HepG2 (cell line): ENCODE results near the gene GRIK4. TPM values are rescaled to one million over a fixed set of nuclear protein-coding genes. Genes with fewer than 3 reads are reported as not detected.

Source experiments
- CEBPG ChIP-seq: IDR thresholded peaks from 2 replicates; pipeline ENCODE4 v1.6.1; 2016
- ELF4 ChIP-seq: sonication (generic); formaldehyde crosslinking; IDR thresholded peaks from 2 replicates; pipeline ENCODE4 v1.5.0; 2020; ENCODE audit warnings: missing genetic modification reagents, mild to moderate bottlenecking, moderate library complexity, borderline replicate concordance
- ESRRA ChIP-seq: sonication (generic); formaldehyde crosslinking; IDR thresholded peaks from 2 replicates; pipeline ENCODE4 v1.5.1; 2020; ENCODE audit warnings: mild to moderate bottlenecking, low read depth, missing genetic modification reagents
- HDAC2 ChIP-seq: sonication (generic); formaldehyde crosslinking; IDR thresholded peaks from 2 replicates; pipeline ENCODE4 v1.4.0; 2020; ENCODE audit warnings: missing genetic modification reagents
- IRF2 ChIP-seq: IDR thresholded peaks from 2 replicates; pipeline ENCODE4 v1.6.1; 2018; ENCODE audit warnings: missing genetic modification reagents, missing compliant biosample characterization
- PHF21A ChIP-seq: sonication (generic); formaldehyde crosslinking; IDR thresholded peaks from 2 replicates; pipeline ENCODE4 v1.5.0; 2020; ENCODE audit warnings: mild to moderate bottlenecking, missing genetic modification reagents
- PRPF4 ChIP-seq: fragments of 200-400 bp; formaldehyde crosslinking; IDR thresholded peaks from 2 replicates; pipeline ENCODE4 v1.6.1; 2016; ENCODE audit warnings: low read length, low read depth; ENCODE audit not compliant: poor library complexity, severe bottlenecking
- RAD51 ChIP-seq: fragments of 450-650 bp; IDR thresholded peaks from 2 replicates; pipeline ENCODE4 v1.6.1; 2016; ENCODE audit warnings: borderline replicate concordance
- RFXAP ChIP-seq: sonication (generic); formaldehyde crosslinking; IDR thresholded peaks from 2 replicates; pipeline ENCODE4 v1.4.0; 2020; ENCODE audit warnings: missing genetic modification reagents, borderline replicate concordance
- ZFX ChIP-seq: sonication (generic); formaldehyde crosslinking; IDR thresholded peaks from 2 replicates; pipeline ENCODE4 v1.4.0; 2020; ENCODE audit warnings: mild to moderate bottlenecking, low read depth, missing genetic modification reagents, moderate library complexity
- ZKSCAN5 ChIP-seq: sonication (generic); formaldehyde crosslinking; IDR thresholded peaks from 2 replicates; pipeline ENCODE4 v1.5.1; 2020; ENCODE audit warnings: mild to moderate bottlenecking, missing genetic modification reagents
- ZNF207 ChIP-seq: fragments of 450-650 bp; IDR thresholded peaks from 2 replicates; pipeline ENCODE4 v1.6.1; 2016; ENCODE audit warnings: antibody characterized with exemption, borderline replicate concordance
- ZNF3 ChIP-seq: IDR thresholded peaks from 2 replicates; pipeline ENCODE4 v1.7.0; 2017; ENCODE audit warnings: inconsistent platforms
- ZNF496 ChIP-seq: sonication (generic); formaldehyde crosslinking; IDR thresholded peaks from 2 replicates; pipeline ENCODE4 v1.8.1; 2023; ENCODE audit warnings: mild to moderate bottlenecking, moderate library complexity, missing genetic modification reagents; ENCODE audit not compliant: insufficient replicate concordance
- ZNF615 ChIP-seq: sonication (generic); formaldehyde crosslinking; IDR thresholded peaks from 2 replicates; pipeline ENCODE4 v1.5.0; 2020; ENCODE audit warnings: mild to moderate bottlenecking, missing genetic modification reagents, borderline replicate concordance
- ZNF746 ChIP-seq: sonication (generic); formaldehyde crosslinking; IDR thresholded peaks from 2 replicates; pipeline ENCODE4 v1.8.0; 2022; ENCODE audit warnings: mild to moderate bottlenecking, missing genetic modification reagents
- ZNF782 ChIP-seq: sonication (generic); formaldehyde crosslinking; IDR thresholded peaks from 2 replicates; pipeline ENCODE4 v1.4.0; 2020; ENCODE audit warnings: missing genetic modification reagents, mild to moderate bottlenecking, borderline replicate concordance
- polyA plus RNA-seq, 8 experiments: library from polyadenylated mRNA; depleted of rRNA in 3 of 8; stranded (reverse) in 7 of 8; unstranded in 1 of 8; fragments of >200 nt; fragmentation: Illumina TruSeq in 4 of 8; extraction: Trizol in 4 of 8; gene quantifications; 2 replicates each; pipeline versions ENCODE4 v1.2.1 to v1.2.3, GENCODE V29; 2011 to 2016; ENCODE audit warnings: low read depth in 4 of 8, missing spikeins in 1 of 8, mixed read lengths in 1 of 8; ENCODE audit not compliant: insufficient read depth in 1 of 8
- total RNA-seq, 5 experiments: library from RNA; depleted of rRNA; stranded (reverse); fragments of >200 nt; fragmentation: Illumina TruSeq; extraction: Trizol; gene quantifications; 2 replicates each; pipeline ENCODE4 v1.2.3, GENCODE V29; 2016; ENCODE audit warnings: low read depth in 1 of 5
- TF ChIP-seq, protein P1 (sequence below): sonication (generic); formaldehyde crosslinking; IDR thresholded peaks from 2 replicates; pipeline ENCODE4 v1.4.0; 2020; ENCODE audit warnings: missing genetic modification reagents
- TF ChIP-seq, protein P2 (sequence below): sonication (generic); formaldehyde crosslinking; IDR thresholded peaks from 2 replicates; pipeline ENCODE4 v1.4.0; 2020; ENCODE audit warnings: mild to moderate bottlenecking, missing genetic modification reagents
- TF ChIP-seq, protein P3 (sequence below): sonication (generic); formaldehyde crosslinking; IDR thresholded peaks from 2 replicates; pipeline ENCODE4 v1.9.0; 2021; ENCODE audit warnings: missing genetic modification reagents, borderline replicate concordance
- TF ChIP-seq, protein P4 (sequence below): sonication (generic); formaldehyde crosslinking; conservative IDR thresholded peaks from 2 replicates; pipeline ENCODE4 v1.8.0; 2022; ENCODE audit warnings: missing genetic modification reagents
- TF ChIP-seq, protein P5 (sequence below): sonication (generic); formaldehyde crosslinking; IDR thresholded peaks from 2 replicates; pipeline ENCODE4 v1.8.1; 2023; ENCODE audit warnings: mild to moderate bottlenecking, missing genetic modification reagents, borderline replicate concordance

GRIK4 gene
- total and polyA plus RNA-seq, 2 of the 13 experiments (the other 11 are each of a cell fraction or from before 2014, with no cell fraction given): 0.04 to 0.07 TPM

DNA sequence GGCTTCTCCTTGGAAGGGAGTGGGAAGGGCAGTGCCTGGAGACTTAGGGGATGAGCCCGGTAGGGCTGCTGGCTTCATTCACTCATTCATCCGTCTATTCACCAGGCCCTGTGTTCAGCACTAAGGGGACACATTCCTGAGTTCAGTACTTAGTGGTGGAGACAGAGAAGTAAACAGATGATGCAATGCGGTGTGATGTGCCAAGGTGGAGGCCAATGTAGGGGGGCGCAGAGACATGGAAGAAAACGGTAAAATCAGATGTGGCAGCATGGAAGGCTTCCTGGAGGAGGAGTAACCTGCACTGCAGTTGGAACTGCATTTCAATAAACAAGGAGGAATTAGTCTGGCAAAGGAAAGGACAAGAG lies 21.3 kb downstream of the GRIK4 start (continued):
- TF ChIP-seq, protein P1, sequence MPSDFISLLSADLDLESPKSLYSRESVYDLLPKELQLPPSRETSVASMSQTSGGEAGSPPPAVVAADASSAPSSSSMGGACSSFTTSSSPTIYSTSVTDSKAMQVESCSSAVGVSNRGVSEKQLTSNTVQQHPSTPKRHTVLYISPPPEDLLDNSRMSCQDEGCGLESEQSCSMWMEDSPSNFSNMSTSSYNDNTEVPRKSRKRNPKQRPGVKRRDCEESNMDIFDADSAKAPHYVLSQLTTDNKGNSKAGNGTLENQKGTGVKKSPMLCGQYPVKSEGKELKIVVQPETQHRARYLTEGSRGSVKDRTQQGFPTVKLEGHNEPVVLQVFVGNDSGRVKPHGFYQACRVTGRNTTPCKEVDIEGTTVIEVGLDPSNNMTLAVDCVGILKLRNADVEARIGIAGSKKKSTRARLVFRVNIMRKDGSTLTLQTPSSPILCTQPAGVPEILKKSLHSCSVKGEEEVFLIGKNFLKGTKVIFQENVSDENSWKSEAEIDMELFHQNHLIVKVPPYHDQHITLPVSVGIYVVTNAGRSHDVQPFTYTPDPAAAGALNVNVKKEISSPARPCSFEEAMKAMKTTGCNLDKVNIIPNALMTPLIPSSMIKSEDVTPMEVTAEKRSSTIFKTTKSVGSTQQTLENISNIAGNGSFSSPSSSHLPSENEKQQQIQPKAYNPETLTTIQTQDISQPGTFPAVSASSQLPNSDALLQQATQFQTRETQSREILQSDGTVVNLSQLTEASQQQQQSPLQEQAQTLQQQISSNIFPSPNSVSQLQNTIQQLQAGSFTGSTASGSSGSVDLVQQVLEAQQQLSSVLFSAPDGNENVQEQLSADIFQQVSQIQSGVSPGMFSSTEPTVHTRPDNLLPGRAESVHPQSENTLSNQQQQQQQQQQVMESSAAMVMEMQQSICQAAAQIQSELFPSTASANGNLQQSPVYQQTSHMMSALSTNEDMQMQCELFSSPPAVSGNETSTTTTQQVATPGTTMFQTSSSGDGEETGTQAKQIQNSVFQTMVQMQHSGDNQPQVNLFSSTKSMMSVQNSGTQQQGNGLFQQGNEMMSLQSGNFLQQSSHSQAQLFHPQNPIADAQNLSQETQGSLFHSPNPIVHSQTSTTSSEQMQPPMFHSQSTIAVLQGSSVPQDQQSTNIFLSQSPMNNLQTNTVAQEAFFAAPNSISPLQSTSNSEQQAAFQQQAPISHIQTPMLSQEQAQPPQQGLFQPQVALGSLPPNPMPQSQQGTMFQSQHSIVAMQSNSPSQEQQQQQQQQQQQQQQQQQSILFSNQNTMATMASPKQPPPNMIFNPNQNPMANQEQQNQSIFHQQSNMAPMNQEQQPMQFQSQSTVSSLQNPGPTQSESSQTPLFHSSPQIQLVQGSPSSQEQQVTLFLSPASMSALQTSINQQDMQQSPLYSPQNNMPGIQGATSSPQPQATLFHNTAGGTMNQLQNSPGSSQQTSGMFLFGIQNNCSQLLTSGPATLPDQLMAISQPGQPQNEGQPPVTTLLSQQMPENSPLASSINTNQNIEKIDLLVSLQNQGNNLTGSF: no peak
- TF ChIP-seq RAD51: no peak
- TF ChIP-seq ZKSCAN5 (CRISPR knock-in tag): no peak
- TF ChIP-seq RFXAP (CRISPR knock-in tag): no peak
- no peak for TF ChIP-seq PRPF4
- no peak for TF ChIP-seq PHF21A (CRISPR knock-in tag)
- TF ChIP-seq, protein P2, sequence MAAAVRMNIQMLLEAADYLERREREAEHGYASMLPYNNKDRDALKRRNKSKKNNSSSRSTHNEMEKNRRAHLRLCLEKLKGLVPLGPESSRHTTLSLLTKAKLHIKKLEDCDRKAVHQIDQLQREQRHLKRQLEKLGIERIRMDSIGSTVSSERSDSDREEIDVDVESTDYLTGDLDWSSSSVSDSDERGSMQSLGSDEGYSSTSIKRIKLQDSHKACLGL (CRISPR knock-in tag): no peak
- TF ChIP-seq ZNF615: no peak
- TF ChIP-seq ZFX (CRISPR knock-in tag): no peak
- TF ChIP-seq, protein P3, sequence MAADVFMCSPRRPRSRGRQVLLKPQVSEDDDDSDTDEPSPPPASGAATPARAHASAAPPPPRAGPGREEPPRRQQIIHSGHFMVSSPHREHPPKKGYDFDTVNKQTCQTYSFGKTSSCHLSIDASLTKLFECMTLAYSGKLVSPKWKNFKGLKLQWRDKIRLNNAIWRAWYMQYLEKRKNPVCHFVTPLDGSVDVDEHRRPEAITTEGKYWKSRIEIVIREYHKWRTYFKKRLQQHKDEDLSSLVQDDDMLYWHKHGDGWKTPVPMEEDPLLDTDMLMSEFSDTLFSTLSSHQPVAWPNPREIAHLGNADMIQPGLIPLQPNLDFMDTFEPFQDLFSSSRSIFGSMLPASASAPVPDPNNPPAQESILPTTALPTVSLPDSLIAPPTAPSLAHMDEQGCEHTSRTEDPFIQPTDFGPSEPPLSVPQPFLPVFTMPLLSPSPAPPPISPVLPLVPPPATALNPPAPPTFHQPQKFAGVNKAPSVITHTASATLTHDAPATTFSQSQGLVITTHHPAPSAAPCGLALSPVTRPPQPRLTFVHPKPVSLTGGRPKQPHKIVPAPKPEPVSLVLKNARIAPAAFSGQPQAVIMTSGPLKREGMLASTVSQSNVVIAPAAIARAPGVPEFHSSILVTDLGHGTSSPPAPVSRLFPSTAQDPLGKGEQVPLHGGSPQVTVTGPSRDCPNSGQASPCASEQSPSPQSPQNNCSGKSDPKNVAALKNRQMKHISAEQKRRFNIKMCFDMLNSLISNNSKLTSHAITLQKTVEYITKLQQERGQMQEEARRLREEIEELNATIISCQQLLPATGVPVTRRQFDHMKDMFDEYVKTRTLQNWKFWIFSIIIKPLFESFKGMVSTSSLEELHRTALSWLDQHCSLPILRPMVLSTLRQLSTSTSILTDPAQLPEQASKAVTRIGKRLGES (CRISPR knock-in tag): no peak
- 0 out of 2 replicates have a peak, but pooled peaks have one; percentile 6 for TF ChIP-seq IRF2 (CRISPR knock-in tag)
- peak; percentile 91 for TF ChIP-seq CEBPG (CRISPR knock-in tag)
- TF ChIP-seq ESRRA (CRISPR knock-in tag): no peak
- TF ChIP-seq ZNF207: no peak
- no peak for TF ChIP-seq ELF4
- TF ChIP-seq ZNF746: no peak
- TF ChIP-seq ZNF3: no peak
- no peak for TF ChIP-seq ZNF782 (CRISPR knock-in tag)
- TF ChIP-seq HDAC2 (CRISPR knock-in tag): peak; percentile 45; the same call in 1 of the 2 replicates
- TF ChIP-seq, protein P4, sequence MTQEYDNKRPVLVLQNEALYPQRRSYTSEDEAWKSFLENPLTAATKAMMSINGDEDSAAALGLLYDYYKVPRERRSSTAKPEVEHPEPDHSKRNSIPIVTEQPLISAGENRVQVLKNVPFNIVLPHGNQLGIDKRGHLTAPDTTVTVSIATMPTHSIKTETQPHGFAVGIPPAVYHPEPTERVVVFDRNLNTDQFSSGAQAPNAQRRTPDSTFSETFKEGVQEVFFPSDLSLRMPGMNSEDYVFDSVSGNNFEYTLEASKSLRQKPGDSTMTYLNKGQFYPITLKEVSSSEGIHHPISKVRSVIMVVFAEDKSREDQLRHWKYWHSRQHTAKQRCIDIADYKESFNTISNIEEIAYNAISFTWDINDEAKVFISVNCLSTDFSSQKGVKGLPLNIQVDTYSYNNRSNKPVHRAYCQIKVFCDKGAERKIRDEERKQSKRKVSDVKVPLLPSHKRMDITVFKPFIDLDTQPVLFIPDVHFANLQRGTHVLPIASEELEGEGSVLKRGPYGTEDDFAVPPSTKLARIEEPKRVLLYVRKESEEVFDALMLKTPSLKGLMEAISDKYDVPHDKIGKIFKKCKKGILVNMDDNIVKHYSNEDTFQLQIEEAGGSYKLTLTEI: no peak
- TF ChIP-seq, protein P5, sequence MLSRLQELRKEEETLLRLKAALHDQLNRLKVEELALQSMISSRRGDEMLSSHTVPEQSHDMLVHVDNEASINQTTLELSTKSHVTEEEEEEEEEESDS (CRISPR knock-in tag): no peak
- TF ChIP-seq ZNF496 (CRISPR knock-in tag): no peak
